Forelimb muscle (tissue), 1 donor: ENCODE results near the gene AURKA. TPM values are rescaled to one million over a fixed set of nuclear protein-coding genes. Genes with fewer than 3 reads are reported as not detected.
"Not testable (repeated sequence)": the region's sequence is repeated elsewhere in the genome, so short reads cannot be mapped to it uniquely, and the experiment has no call there.

ENCODE experiments used
- DNase-seq: peaks from one replicate; pipeline ENCODE4 v3.0.0-alpha.2; 2013; ENCODE audit warnings: low read depth
- polyA plus RNA-seq: library from polyadenylated mRNA; unstranded; fragments of 120-200 nt; gene quantifications from one replicate; pipeline ENCODE4 v1.2.1, GENCODE V29; 2013; ENCODE audit not compliant: insufficient read length

Gene AURKA
- polyA plus RNA-seq, 1 donor, result 7.0 TPM

GRCh38 chr20:56391596-56392131, 351 bp downstream of the AURKA start:
- no peak for DNase-seq

GRCh38 chr20:56391037-56391436, 978 bp downstream of the AURKA start:
- no peak for DNase-seq

GRCh38 chr20:56390396-56390795, 1.6 kb downstream of the AURKA start:
- DNase-seq, result not testable (repeated sequence)

GRCh38 chr20:56389807-56390206, 2.2 kb downstream of the AURKA start:
- no peak for DNase-seq

- DNase-seq, result no peak
Observed at GRCh38 chr20:56388882-56389281, 3.1 kb downstream of the AURKA start.

- no peak for DNase-seq
Observed at GRCh38 chr20:56386219-56386618, 5.8 kb downstream of the AURKA start.

- no peak for DNase-seq
Observed at GRCh38 chr20:56385130-56385529, 6.9 kb downstream of the AURKA start.

GRCh38 chr20:56383334-56383733, 8.7 kb downstream of the AURKA start:
- DNase-seq, result no peak

- no peak for DNase-seq
Observed at GRCh38 chr20:56382696-56383095, 9.3 kb downstream of the AURKA start.

GRCh38 chr20:56381501-56381900, 10.5 kb downstream of the AURKA start:
- no peak for DNase-seq

- no peak for DNase-seq
Observed at GRCh38 chr20:56380375-56380774, 11.6 kb downstream of the AURKA start.

GRCh38 chr20:56378386-56378785, 13.6 kb downstream of the AURKA start:
- no peak for DNase-seq

GRCh38 chr20:56376331-56376730, 15.7 kb downstream of the AURKA start:
- no peak for DNase-seq

- DNase-seq, result no peak
Observed at GRCh38 chr20:56373942-56374341, 18.1 kb downstream of the AURKA start.

- DNase-seq, result no peak
Observed at GRCh38 chr20:56372850-56373249, 19.2 kb downstream of the AURKA start.

- no peak for DNase-seq
Observed at GRCh38 chr20:56371977-56372376, 20.0 kb downstream of the AURKA start.

- DNase-seq, result no peak
Observed at GRCh38 chr20:56369179-56369578, 22.8 kb downstream of the AURKA start.

- no peak for DNase-seq
Observed at GRCh38 chr20:56368351-56369134, 23.5 kb downstream of the AURKA start.

- no peak for DNase-seq
Observed at GRCh38 chr20:56363491-56363890, 28.5 kb downstream of the AURKA start.

GRCh38 chr20:56362833-56363413, 29.1 kb downstream of the AURKA start:
- no peak for DNase-seq

- no peak for DNase-seq
Observed at GRCh38 chr20:56361900-56362299, 30.1 kb downstream of the AURKA start.

GRCh38 chr20:56360908-56361205, 31.2 kb downstream of the AURKA start:
- DNase-seq, result no peak

GRCh38 chr20:56360133-56360907, 31.7 kb downstream of the AURKA start:
- no peak for DNase-seq
